GM12878 (cell line): ENCODE data around the gene TYRP1.

ENCODE experiments used
- ATF7 ChIP-seq: fragments of 450-650 bp; IDR thresholded peaks from 2 replicates; pipeline ENCODE4 v1.6.1; 2016; ENCODE audit warnings: low read depth, mild to moderate bottlenecking
- BHLHE40 ChIP-seq, 2 experiments: fragments of 450-650 bp in 1 of 2; IDR thresholded peaks; 2 replicates each; pipeline ENCODE4 v1.6.1; 2011 to 2017; ENCODE audit warnings: low read depth in 2 of 2, borderline replicate concordance in 1 of 2, improper control_type of control experiment in 1 of 2, low read length in 1 of 2, mild to moderate bottlenecking in 1 of 2
- CBFB ChIP-seq: IDR thresholded peaks from 2 replicates; pipeline ENCODE4 v1.6.1; 2016; ENCODE audit warnings: antibody characterized with exemption, low read depth
- CREM ChIP-seq: IDR thresholded peaks from 2 replicates; pipeline ENCODE4 v1.6.1; 2014; ENCODE audit warnings: antibody characterized with exemption, low read depth
- CTCF ChIP-seq, 3 experiments: IDR thresholded peaks in 2 of 3; conservative IDR thresholded peaks in 1 of 3; 2 replicates each; pipeline ENCODE4 v1.5.1; 2011; ENCODE audit warnings: low read depth in 3 of 3, low read length in 3 of 3, mild to moderate bottlenecking in 3 of 3, control low read depth in 2 of 3, moderate library complexity in 2 of 3, inconsistent platforms in 1 of 3, mixed read lengths in 1 of 3; ENCODE audit not compliant: control insufficient read depth in 2 of 3, insufficient read depth in 1 of 3; ENCODE audit errors: extremely low read depth in 1 of 3
- FOS ChIP-seq: IDR thresholded peaks from 3 replicates; pipeline ENCODE4 v1.6.1; 2011; ENCODE audit warnings: borderline replicate concordance; ENCODE audit not compliant: insufficient read length; ENCODE audit errors: extremely low read depth
- POLR2AphosphoS5 ChIP-seq: IDR thresholded peaks from 2 replicates; pipeline ENCODE4 v1.6.1; 2011; ENCODE audit warnings: mild to moderate bottlenecking, low read length, inconsistent platforms
- RFX5 ChIP-seq: IDR thresholded peaks from 2 replicates; pipeline ENCODE4 v1.6.1; 2011; ENCODE audit warnings: low read depth, low read length, improper control_type of control experiment
- STAT3 ChIP-seq: IDR thresholded peaks from 2 replicates; pipeline ENCODE4 v1.6.1; 2011; ENCODE audit warnings: low read depth, low read length, improper control_type of control experiment
- SUPT20H ChIP-seq: IDR thresholded peaks from 2 replicates; pipeline ENCODE4 v1.6.1; 2011; ENCODE audit warnings: low read depth, mild to moderate bottlenecking, low read length, moderate library complexity, borderline replicate concordance; ENCODE audit not compliant: control insufficient read depth
- USF2 ChIP-seq: IDR thresholded peaks from 2 replicates; pipeline ENCODE4 v1.6.1; 2011; ENCODE audit warnings: low read depth, low read length, improper control_type of control experiment, borderline replicate concordance

- no peak for TF ChIP-seq USF2
- no peak for TF ChIP-seq SUPT20H
- no peak for TF ChIP-seq CREM
- TF ChIP-seq CTCF (IDR thresholded peaks at IDR 0.05 in 2 of 3, conservative IDR thresholded peaks at IDR 0.05 in 1 of 3; ENCODE audit: control insufficient read depth in 2 of 3, extremely low read depth in 1 of 3, insufficient read depth in 1 of 3, low read depth in 3 of 3, low read length in 3 of 3) = no peak
- TF ChIP-seq POLR2AphosphoS5 = no peak
- TF ChIP-seq BHLHE40 (IDR thresholded peaks at IDR 0.05; ENCODE audit: borderline replicate concordance in 1 of 2, low read depth in 2 of 2, low read length in 1 of 2) = no peak
- no peak for TF ChIP-seq FOS
- no peak for TF ChIP-seq ATF7
- no peak for TF ChIP-seq STAT3
- no peak for TF ChIP-seq RFX5
- no peak for TF ChIP-seq CBFB
Observed at GRCh38 chr9:12712532-12712931, 19.3 kb downstream of the TYRP1 start.
